ENCODE data around the gene CDCA3.

The CDCA3 gene

DNA sequence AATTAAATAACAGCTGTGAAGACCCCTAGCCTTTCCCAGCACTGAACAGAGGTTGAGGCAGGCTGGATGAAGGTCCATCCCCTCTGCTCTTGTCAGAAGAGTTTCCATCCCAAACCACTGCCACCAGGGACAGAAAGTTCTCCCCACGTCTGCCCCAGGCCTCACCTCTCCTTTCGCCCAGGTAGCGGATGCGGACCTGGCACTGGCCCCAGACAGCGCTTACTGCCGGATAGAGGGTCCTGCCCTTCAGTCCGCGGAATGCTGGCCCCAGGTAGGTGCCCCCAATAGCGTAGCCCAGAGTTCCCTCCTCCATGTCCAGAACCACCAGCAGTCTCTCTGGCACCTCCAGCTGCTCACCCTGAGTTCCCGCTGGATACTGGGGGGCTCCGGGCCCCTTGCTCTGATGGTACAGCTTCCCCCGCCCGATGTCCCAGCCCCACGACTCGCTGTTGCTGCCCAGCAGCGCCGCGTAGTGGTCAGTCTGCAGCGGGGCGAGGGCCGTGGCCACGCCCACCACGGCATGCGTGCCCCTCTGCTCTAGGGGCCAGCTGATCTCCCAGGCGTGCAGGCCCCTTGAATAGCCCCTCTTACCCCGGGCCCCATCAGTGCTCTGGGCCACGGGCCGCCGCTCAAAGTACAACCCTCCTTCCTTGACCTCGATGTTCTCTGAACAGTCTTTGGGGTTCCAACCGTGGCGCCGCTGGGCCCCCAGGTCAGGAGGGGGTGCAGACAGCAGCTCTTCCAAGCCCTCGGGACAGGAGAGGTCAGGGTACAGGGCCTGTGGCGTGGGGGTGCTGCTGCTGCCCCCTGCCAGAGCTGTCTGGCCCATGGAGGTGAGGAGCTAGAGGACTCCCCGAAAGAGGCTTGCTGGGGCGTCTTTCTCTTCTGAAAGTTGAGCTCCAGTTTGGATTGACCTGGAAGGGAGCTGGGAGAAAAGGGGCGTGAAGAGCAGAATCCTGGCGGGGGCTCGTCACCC, 21.3 kb upstream of the CDCA3 start:
- TF ChIP-seq GATA3 (IDR thresholded peaks at IDR 0.05; ENCODE audit: low read depth, low read length): no peak
- no peak for TF ChIP-seq GATA2 (IDR thresholded peaks at IDR 0.05; ENCODE audit: low read depth, low read length)

DNA sequence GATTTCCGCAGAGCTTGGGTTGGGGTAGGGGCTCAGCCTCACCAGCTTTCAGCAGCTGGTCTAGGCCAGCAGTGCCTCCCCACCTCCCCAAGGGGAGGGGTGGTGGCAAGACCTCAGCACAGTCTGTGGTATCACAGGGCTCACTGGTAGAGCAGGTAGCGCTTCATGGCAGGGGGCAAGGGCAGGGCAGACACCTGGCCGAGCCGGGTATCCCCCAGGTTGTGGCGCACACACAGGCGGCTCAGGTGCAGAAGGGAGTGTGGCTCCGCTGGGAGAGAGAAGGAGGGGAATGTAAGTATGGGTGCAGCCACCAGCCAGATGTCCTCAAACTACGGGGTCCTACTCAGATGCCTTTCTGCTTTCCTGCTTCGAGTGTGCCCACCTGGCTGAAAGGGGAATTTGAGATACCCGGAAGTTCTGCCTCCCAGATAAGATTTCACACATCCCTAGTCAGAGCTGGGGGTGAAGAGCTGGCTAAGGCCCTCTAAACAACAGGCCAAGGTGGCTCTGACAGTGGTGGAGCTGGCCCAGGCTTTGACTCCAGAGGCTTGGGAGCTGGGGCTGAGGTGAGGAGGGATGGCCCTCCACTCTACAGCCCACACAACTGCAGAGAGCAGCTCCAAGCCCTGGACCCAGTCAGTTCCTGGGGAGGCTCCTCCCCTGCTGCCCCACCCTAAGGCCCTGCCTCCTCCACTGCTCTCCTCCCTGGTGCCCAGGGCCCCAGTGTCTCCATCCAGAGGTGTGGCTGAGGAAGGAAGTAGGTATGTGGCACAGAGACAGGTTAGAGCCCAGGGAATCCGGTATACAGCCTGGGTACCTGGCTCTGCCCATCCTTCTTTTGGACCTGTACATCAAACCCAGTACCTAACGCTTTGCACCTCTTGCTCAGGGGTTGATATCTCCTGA, 20.2 kb upstream of the CDCA3 start:
- no peak for TF ChIP-seq GATA2 (IDR thresholded peaks at IDR 0.05; ENCODE audit: low read depth, low read length)
- TF ChIP-seq GATA3 (IDR thresholded peaks at IDR 0.05; ENCODE audit: low read depth, low read length): no peak

DNA sequence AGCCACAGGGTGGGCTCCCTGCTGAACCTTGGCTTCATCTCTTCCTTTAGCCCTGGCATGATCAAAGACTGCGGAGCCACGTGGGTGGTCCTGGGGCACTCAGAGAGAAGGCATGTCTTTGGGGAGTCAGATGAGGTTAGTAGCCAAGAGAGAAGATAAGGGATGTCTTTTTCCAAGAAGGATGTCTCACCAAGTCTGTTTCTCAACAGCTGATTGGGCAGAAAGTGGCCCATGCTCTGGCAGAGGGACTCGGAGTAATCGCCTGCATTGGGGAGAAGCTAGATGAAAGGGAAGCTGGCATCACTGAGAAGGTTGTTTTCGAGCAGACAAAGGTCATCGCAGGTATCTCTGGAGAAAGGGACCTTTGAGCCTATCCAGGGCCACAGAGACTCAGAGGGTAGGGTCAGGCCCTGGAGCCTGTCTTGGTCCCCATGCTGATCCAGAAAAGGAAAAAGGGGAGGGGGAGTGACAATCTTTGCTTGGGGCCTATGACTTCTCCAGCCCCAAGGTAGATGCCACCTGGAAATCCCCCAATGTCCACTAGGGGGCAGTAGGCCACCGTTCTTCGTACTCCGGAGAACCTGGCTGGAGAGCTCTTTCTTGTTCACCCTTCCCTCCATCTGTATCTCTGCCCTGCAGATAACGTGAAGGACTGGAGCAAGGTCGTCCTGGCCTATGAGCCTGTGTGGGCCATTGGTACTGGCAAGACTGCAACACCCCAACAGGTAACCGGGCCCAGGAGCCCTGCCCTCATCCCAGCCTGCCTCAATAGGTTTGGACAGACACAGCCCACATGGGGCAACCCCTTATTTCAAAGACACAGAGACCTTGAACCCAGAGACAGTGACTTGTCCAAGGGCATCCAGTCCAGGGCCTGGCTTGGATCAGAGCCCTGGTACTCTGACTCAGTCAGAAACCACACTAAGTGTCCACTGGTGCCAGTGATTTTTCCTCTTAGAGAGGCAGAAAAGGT, 18.2 kb upstream of the CDCA3 start:
- TF ChIP-seq GATA3 (IDR thresholded peaks at IDR 0.05; ENCODE audit: low read depth, low read length): no peak

DNA sequence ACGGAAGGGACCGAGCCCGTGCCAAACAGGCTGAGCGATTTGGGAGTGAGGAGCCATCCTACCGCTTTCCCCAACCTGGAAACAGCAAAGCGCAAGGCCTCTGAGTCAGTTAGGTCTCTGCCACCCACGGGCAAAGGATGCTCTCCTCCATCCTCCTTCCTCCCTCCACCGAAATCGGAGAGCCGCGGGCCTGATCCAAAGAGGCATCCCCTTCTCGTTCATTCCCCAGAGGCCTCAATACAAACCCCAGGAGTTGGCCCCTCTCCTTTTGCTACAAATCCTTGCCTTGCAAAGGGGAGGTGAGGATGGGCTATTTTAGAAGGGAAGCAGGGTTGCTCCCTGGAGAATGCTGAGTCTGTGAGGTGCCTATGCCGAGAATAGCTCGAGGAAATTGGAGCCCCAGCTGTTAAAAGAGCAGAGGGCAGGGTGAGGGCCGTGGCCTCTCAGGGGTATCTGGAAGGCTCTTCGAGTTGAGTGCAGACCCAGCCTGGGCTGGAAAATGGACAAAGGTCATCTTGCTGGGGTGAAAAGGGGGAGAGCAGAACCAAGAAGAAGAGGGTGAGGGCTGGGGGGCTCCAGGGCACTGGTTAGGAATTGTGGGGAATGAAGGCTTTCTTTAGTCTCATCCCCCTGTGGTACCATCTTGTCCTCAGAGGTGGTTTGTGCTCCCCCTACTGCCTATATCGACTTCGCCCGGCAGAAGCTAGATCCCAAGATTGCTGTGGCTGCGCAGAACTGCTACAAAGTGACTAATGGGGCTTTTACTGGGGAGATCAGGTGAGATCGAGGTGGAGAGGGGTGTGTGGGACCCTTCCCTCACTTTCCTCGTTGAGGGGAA, 17.3 kb upstream of the CDCA3 start:
- TF ChIP-seq GATA3 (IDR thresholded peaks at IDR 0.05; ENCODE audit: low read depth, low read length): no peak
- no peak for TF ChIP-seq GATA2 (IDR thresholded peaks at IDR 0.05; ENCODE audit: low read depth, low read length)

DNA sequence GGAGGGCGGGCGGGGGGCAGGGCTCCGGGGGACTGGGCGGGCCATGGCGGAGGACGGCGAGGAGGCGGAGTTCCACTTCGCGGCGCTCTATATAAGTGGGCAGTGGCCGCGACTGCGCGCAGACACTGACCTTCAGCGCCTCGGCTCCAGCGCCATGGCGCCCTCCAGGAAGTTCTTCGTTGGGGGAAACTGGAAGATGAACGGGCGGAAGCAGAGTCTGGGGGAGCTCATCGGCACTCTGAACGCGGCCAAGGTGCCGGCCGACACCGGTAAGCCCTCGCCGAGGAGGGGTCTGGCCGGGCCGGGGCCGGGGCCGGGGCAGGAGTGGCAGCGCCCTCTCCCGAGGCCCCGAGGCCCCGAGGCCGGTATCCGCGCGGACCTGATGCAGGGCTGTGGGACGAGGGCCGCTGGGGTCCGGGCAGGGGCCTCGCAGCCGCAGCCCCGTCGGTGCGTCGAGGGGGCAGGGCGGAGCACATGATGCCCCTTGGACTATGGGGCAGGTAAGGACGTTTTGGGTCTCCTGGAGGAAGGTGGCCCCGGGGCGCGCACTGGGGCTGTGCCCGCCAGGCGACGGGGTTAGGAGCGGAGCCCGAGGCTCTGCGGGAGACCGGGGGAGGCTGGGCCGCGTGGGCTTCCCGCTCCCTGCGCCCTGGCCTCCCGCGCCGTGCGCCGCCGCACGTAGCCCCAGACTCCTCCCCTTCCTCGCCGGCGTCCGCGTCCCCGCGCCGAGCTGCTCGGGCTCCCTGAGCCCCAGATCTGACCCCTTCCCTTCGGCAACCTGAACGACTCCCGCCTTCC, 16.5 kb upstream of the CDCA3 start, which contains the start of gene TPI1:
Gene TPI1 (plus strand): TSS at position 119 of the 798 bp plus-strand sequence. CDS start 36 bp downstream, at position 155.
- no peak for TF ChIP-seq GATA3 (IDR thresholded peaks at IDR 0.05; ENCODE audit: low read depth, low read length)
- TF ChIP-seq GATA2 (IDR thresholded peaks at IDR 0.05; ENCODE audit: low read depth, low read length): no peak

DNA sequence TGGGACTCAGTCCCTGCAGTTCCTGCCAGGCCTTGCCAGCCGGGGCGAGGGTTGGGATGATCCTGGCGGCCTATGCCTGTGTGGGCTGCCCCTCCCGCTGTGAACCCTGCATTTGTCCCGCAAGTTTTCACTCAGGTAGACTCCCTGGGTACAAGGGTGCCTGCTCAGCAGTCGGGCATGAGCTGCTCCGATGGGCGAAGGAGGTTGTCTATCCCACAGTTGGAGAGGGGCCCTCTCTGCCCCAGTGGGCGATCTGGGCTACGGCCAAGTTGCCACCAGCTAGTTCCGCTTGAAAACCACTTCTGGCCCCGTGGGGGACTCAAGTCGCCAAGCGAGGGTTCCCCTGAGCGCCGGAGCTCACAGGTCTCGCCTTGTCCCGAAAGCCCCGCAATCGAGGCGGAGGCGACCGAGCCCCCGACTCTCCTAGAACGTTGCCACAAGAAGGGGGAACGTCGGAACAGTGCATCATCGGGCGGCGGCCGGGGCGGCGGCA, 15.9 kb upstream of the CDCA3 start:
- no peak for TF ChIP-seq GATA3 (IDR thresholded peaks at IDR 0.05; ENCODE audit: low read depth, low read length)
- TF ChIP-seq GATA2 (IDR thresholded peaks at IDR 0.05; ENCODE audit: low read depth, low read length): no peak

DNA sequence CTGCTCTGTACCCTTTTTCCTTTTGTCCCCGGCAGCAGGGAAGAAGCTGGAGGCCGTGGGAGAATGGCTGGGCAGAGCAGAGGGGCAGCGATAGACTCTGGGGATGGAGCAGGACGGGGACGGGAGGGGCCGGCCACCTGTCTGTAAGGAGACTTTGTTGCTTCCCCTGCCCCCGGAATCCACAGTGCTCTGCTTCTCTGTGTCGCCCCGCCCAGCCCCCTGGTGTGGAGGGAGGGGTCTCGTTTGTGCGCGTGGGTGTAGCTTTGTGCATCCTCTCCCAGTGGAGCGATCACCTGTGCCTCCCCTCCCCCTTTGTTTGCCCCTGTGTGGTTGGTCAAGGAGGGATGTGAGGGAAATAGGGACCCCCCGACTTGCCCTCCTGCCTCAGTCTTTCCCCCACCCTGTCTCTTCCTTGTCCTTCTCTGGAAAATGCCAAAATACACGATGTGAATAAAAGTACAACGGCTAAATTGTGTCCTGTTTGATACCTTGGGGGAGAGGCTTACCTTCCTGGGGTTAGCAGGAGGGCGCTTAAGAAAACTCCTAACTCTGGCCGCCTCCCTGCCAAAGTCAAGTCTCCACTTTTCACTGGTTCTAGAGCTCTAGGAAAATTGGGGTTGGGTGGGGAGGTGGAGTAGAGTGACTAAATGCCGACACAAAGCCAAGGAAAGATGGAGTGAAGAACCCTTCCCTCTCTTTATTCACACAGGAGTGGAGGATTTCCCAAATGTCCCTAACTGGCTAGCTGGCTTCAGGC, 15.3 kb upstream of the CDCA3 start:
- TF ChIP-seq GATA3 (IDR thresholded peaks at IDR 0.05; ENCODE audit: low read depth, low read length): no peak
- no peak for TF ChIP-seq GATA2 (IDR thresholded peaks at IDR 0.05; ENCODE audit: low read depth, low read length)

DNA sequence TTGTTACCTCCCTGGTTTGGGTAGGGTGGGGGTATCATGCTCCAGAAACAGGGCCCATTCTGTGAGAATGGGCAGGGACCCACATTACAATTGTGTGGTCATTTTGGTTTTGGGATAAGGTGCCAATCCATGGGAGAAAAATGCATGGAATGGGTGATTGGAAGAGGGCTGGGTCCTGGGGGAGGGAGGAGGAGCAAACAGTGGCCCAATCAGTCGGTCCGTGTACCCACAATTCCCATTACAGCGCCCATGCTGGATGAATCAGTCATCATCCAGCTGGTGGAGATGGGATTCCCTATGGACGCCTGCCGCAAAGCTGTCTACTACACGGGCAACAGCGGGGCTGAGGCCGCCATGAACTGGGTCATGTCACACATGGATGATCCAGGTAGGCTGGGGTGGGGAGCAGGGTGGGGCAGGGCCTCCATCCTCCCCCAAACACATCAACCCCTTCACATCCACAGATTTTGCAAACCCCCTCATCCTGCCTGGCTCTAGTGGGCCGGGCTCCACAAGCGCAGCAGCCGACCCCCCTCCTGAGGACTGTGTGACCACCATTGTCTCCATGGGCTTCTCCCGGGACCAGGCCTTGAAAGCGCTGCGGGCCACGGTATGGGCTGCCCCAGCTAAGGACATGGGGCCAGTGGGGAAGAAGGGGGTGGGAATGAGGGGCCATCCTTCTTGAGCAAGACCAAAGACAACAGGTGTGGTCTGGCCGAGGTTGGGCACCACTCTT, 12.7 kb upstream of the CDCA3 start:
- TF ChIP-seq GATA2 (IDR thresholded peaks at IDR 0.05; ENCODE audit: low read depth, low read length): no peak
- TF ChIP-seq GATA3 (IDR thresholded peaks at IDR 0.05; ENCODE audit: low read depth, low read length): no peak

DNA sequence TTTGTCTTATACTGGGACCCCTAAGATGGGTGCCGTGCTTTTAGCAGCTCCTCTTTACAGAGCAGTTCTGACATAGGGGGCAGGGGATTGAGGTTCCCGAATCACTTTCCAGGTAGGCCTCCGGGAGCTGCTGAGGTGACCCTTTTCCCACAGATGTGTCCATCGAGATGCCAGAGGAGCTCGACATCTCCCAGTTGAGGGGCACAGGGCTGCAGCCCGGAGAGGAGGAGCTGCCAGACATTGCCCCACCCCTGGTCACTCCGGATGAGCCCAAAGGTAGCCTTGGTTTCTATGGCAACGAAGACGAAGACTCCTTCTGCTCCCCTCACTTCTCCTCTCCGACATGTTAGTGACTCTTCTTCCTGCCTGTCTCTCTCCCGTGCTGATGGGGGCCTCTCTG, 11.9 kb upstream of the CDCA3 start:
- TF ChIP-seq GATA3 (IDR thresholded peaks at IDR 0.05; ENCODE audit: low read depth, low read length): no peak
- TF ChIP-seq GATA2 (IDR thresholded peaks at IDR 0.05; ENCODE audit: low read depth, low read length): no peak

DNA sequence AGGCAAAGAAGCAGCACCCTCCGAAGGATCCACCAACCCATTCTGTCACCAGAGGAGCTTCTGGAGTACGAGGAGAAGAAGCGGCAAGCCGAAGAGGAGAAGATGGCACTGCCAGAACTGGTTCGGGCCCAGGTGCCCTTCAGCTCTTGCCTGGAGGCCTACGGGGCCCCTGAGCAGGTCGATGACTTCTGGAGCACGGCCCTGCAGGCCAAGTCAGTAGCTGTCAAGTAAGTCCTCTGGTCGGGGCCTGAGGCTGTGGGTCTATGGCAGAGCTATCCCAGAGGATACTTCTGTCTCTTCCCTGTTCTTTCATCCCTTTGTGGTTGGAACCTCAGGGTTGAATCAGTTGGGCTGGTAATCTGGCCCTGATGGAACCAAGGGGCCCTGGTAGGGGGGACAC, 10.3 kb upstream of the CDCA3 start:
- no peak for TF ChIP-seq GATA3 (IDR thresholded peaks at IDR 0.05; ENCODE audit: low read depth, low read length)
- no peak for TF ChIP-seq GATA2 (IDR thresholded peaks at IDR 0.05; ENCODE audit: low read depth, low read length)

Measured in SH-SY5Y (cell line).